Stimulated activated CD8-positive, alpha-beta memory T cell treated with anti-CD3 and anti-CD28 coated beads, Interleukin-7, amount 100 ng/mL, for 24 hours (primary cell): ENCODE data around the gene RAB29.
A peak's percentile ranks its signal among the peaks of the same experiment; 100 is the strongest.
"Not testable (repeated sequence)": the region's sequence is repeated elsewhere in the genome, so short reads cannot be mapped to it uniquely, and the experiment has no call there.

Experiments
- DNase-seq: peaks from one replicate; pipeline ENCODE4 v3.0.0-alpha.2; 2020; ENCODE audit warnings: low read depth

Gene RAB29, protein sequence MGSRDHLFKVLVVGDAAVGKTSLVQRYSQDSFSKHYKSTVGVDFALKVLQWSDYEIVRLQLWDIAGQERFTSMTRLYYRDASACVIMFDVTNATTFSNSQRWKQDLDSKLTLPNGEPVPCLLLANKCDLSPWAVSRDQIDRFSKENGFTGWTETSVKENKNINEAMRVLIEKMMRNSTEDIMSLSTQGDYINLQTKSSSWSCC

DNA sequence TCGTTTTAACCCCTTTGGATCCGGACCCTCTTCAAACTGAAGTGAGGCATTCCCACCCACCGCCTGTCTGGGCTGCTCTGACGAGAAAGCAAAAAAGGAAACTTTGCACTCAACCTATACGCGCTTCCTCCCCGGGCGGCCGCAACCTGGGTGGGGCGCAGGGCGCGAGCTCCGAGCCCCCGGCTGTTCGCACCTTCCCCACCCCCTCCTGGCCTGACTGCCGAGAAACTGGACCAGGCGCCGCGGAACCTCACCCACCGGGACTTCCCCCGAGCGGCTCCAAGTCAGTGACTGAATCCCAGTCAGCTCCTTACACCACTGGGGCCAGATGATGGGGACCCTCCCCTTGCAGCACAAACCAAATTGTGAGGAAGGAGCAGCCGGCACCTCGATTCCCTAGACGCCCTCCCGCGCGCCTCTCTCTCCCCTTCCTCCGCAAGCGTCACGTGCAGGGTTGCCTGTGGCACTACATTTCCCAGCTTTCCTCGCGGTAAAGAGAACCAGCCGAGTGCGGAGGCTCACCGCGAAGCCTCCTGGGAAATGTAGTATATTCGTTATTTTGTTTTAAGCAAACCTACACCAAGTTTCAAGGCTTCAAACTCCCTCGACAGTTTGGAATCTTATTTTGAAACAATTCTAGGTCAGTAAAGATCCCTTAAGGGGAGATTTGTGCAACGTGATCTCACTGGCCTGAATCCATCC, at the start of gene RAB29:
Gene RAB29, minus strand, starts transcription at position 468 of the 702 bp plus-strand sequence. CDS start 526 bp downstream, outside the sequence.
- DNase-seq = peak; percentile 60

DNA sequence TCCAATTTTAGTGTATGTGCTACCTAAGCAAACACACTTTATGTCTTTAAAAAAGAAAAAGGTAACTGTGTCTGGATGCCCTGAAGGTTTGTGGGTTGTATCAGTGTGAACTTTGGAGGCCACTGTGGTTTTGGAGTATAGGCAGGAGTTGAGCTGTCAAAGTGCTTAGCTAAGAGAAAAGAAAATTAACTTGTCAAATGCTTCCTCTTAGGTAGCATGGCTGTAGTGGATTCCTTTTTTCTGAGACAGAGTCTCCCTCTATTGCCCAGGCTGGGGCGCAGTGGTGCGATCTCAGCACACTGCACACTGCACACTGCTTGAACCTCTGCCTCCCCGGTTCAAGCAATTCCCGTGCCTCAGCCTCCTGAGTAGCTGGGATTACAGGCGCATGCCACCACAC, 48.9 kb upstream of the RAB29 start:
- no peak for DNase-seq

DNA sequence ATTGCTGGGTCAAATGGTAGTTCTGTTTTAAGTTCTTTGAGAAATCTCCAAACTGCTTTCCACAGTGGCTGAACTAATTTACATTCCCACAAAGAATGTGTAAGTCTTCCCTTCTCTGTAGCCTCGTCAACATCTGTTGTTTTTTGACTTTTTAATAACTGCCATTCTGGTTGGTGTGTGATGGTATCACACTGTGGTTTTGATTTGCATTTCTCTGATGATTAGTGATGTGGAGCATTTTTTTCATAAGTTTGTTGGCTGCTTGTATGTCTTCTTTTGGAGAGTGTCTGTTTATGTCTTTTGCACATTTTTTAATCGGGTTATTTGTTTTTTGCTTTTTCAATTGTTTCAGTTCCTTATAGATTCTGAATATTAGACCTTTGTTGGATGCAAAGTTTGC, 48.0 kb upstream of the RAB29 start:
- DNase-seq = not testable (repeated sequence)

DNA sequence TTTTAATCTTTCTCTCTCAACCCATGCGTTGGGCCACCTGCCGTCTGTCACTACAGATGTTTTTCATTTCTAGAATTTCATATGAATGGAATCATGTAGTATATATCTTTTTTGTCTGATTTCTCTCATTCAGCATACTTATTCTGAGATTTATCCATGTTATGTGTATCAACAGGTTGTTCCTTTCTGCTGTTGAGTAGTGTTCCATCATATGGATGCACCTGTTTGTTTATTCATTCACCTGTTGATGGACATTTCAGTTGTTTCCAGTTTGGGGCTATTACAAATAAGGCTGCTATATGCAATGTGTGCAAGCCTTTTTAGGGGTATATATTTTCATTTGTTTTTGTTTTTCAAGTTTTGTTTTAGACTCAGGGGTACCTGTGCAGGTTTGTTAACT, 47.1 kb upstream of the RAB29 start:
- DNase-seq = no peak

DNA sequence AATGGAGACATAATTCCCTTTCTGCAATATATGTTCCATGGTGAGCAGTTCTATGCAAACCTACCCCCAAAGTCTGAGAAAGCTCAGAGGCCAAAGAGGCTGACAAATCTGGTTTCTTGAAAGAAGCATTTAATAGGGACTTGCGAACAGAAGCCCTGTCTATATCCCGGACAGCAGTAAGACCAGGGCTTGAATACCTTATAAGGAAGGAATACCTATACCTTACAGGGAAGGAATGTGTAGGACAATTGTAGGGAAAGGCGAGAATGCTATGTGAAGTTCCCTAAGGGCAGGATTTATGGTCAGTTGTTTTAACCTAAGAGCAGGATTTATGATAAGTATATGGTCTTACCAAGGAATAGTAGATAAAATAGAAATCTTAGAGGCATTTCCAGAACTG, 42.7 kb upstream of the RAB29 start:
- no peak for DNase-seq

DNA sequence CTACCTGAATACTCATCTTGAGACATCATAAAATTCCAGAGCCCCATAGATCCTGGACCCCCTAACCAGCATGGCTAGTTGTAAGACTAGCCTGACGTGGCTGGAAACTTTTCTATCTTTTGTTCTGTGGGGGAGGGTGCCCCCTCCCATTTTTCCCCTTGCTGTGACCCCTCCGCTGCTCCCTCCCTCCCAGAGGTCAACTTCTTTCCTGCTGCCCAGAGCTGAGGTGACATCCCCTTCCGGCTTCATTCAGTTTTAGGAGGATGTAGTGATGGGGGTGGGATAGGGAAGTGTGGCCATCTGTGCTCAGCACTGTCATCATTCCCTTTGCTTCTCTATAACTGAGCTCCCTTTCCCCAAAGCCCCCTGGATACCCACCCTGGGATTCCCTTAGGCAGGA, 42.1 kb upstream of the RAB29 start:
- no peak for DNase-seq

DNA sequence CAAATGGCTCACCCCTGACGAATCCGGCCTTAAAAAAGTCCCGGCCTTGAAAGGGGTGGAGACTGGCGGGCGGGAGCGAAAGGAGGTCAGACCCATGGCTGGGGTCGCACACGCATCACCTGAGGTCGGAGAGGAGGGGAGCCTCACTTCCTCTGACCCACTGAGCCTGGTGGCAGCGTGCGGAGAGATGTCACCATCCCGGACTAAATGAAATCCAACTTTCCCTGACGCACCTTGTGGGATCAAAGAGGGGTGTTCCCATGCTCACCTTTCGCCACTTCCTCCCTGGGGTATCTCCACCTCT, 38.4 kb upstream of the RAB29 start:
- DNase-seq = no peak

DNA sequence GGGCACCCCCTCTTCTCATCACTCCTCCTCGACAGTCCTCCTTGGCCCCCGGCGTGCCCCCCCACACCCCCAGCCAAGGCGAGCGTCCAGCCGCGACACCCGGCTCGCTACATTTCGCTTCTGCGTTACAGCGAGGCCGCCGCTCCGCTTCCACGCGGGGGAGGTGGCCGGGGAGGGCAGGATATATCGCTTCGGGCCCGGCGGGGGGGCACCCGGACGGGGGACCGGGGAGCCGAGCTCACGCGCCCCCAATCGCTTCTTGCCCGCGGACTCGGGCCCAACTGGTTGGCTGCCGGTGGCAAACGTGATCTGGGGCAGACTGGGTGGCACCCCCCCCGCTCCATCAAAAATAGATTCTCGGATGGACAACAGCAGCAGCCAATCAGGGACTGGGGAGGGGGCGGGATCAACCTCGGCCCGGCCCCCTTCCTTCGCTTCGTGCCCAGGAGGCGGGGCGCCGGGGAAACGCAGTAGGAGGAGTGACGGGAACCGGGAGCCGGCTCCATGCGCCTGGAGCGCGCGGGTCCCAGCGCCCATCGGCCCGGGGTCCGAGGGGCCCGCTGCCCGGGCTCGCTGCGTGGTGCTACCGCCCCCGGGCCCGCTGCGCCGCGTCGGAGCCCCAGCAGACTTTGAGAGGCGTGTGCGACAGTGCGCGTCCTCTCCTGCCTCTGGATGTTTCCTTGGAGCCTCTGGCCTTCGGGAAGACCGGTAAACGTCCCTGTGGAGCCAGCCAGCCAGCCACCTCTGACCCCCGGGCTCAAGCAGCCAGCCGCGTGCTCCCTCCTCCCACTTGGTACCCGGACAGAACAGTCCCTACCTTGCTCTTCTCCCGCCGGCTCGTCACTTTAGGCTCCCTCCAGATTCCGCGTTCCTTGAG, 37.8 kb upstream of the RAB29 start, which contains the start of gene SLC41A1:
Gene SLC41A1, minus strand, starts transcription at position 321 of the 877 bp plus-strand sequence. CDS start 2,757 bp downstream, outside the sequence.
- DNase-seq = peak; percentile 81

DNA sequence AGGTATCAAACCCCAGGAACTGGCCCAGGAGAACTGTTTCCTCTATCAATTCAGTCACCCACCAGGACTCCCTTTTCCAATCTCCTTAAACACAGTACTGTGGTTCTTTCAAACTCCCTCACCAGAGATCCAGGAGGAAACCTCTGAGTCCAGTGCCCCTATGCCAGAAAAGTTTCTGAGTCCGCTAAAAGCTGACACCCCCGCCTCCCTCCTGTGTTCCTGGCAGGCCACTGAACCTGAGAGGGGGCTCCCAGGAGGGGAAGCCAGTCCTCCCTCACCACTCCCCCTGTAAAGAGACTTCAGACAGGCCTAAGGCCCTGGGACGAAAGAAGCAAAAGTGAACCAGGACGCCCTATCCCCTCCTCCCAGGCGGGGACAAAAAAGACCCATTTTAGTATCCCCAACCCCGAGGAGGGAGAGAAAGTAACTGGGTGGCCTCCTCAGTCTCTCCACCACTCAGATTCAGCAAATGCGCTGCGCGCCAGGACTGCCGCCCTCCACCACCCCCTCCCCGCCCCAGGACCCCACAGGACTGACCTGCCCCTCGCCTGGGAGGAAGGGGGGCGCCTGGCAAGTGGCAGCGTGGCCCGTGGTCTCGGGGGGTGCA, 37.1 kb upstream of the RAB29 start:
- no peak for DNase-seq

DNA sequence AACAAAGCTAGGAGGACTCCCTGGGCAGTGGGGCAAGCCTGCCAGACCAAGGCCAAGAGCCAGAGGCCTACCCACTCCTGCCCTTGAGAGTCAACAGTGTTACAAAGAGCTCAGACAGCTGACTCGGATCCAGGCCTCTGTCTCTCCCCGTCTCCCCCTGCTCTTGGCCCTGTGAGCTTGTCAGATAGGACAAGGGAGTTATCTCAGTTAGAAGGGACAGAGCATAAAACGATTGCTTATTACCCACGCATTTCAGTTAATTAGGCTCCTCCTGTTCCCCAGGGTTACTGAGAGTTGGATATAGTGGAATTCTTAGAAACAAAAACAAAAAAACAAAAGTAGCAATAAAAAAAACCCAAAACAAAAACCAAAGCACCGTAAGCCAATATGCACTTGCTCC, 36.4 kb upstream of the RAB29 start:
- no peak for DNase-seq

DNA sequence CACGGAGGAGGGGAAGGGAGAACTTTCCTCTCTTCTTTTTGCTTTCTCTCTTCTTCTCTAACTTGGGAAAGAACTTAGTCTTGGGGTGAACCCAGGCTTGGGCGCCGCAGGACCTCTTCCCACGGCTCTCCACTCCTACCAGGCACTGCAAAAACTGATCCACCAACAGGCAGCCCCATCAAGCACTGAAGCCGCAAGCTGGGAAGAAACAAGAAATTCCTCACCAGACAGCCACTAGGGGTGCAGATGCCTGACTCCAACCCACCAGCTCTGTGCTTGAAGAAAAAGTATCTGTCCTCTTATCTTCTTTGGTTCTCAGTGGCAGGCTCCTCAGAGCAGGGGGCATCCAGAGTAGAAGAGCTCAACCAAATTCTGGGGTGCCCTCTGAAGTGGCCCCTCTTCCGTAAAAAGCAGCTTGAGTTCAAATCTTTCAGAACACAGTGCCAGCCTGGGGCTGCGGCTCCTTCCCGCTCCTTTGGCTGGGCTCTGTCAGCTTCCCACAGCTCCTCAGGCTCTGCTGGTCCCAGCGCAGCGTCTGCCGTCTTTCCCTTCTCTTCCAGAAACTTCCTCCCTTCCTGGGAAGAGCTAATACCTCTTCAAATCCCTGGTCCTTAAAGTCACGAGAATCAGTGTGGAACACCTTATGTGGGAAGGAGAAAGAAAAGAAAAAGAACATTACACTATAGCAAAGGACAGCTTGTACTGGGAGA, 35.3 kb upstream of the RAB29 start:
- DNase-seq = no peak

DNA sequence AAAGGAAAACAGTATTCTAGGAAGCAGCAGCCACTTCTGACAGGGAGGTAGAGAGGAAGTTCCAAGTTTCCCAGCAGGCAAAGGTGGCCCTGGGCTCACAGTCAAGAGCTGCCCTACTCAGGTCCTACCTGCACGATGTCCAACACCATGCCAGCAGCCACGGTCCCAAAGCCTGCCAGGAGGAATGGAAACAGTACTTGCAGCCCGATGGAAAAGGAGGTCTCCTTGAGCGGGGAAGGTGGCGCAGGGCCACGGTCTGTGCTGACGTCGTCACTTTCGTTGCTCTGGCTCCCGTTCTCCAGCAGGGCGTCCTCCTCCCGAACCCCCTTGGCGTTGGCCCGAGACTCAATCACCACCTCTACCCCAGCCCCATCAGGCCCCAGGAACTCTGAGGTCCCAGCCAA, 34.7 kb upstream of the RAB29 start:
- DNase-seq = no peak

DNA sequence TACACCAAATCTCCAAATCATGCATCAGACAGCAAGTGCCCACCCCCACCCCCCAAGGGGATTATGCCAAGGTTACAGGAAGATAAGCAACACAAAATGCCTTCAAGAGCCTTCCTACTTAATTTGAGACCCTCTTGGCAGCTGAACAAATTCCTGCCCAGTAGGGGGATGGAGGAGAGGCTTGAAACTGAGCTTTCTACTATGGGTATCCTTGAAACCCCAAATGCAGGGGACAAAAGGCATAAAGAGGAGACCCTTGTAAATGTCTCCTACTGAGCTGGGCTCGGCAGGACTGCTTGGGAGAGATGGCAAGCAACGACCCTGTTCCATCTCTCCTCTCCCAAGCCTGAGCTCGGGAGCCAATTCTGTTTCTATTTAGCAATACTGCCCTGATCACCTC, 34.2 kb upstream of the RAB29 start:
- no peak for DNase-seq

DNA sequence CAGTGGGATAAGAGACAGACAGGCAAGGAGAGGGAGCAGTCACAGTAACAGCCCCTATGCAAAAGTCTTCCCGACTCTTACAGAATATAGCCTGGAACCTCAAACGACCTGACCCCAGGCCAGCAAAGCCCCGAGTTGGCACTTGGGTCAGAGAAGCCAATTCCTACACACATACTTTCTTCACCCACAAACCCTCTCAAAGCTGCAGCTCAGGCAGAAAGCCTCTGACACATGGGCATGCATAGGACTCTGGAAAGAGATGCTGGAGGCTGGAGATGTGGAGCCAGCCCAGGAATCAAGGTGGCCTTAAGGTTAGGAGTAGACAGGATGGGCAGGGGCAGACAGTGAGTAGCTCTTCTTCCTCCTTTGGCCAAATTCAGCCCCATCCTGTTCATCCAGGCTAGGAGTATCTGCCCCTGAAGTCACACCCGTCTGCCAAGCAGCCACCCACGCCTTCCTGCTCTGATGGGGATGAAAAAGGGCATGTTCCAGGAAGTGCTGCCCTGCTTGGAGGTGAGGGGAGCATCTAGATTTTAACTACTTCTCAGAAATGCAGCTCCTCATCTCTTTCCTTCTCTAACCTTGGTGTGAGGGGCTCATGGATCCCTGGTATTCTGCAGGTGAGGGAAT, 29.9 kb upstream of the RAB29 start:
- DNase-seq = no peak

DNA sequence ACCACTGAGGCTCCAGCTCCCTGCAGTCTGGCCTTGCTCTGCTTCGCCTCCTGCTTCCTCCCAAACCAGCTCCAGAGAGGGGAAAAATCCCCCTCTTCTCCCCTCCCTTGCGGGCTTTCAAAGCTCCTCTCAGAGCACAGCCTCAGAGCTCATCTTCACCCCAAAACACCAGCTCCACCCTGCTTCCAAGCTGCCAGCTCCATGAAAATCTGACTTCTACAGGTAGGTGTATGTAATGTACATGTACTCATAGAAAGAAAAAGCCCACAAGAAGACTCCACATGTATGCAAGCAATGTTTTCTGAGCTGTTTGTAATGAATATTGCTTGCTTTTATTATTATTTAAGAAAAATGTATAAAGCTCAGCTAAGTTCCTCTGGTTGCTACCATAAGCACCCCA, 29.3 kb upstream of the RAB29 start:
- DNase-seq = no peak

DNA sequence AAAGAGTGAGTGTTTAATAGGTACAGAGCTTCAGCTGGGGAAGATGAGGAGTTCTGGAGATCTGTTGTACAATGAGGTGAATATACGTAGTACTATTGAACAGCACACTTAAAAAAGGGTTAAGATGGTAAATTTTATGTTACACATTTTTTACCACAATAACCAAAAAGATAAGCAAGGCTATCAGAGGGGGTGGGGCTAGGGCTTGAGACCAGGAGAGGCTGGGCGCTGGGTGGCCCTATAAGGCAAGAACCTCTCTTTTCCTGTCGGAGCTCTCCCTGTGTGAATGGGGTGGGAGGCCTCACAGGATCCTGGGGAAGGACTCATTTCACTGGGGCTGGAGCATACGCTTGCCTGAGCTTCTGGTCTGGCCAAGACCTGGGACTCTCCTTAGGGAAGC, 28.7 kb upstream of the RAB29 start:
- DNase-seq = no peak

DNA sequence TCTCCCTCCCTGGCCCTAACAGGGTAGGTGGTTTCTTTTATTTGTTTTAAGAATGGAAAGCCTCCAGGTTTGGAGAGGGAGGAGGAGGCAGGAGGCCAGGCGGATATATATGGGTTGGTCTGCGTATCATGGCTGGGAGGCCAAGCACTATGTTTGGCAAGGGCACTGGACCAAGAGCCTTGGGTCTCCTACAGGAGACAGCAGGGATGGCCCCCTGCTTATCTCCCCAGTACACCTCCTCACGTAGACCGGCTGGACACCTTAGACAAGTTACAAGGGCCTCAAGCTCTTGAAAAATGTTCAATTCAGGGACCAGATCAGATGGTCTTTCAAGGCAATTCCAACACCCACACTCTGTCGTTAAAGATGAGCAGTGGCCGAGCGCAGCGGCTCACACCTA, 26.8 kb upstream of the RAB29 start:
- DNase-seq = no peak

DNA sequence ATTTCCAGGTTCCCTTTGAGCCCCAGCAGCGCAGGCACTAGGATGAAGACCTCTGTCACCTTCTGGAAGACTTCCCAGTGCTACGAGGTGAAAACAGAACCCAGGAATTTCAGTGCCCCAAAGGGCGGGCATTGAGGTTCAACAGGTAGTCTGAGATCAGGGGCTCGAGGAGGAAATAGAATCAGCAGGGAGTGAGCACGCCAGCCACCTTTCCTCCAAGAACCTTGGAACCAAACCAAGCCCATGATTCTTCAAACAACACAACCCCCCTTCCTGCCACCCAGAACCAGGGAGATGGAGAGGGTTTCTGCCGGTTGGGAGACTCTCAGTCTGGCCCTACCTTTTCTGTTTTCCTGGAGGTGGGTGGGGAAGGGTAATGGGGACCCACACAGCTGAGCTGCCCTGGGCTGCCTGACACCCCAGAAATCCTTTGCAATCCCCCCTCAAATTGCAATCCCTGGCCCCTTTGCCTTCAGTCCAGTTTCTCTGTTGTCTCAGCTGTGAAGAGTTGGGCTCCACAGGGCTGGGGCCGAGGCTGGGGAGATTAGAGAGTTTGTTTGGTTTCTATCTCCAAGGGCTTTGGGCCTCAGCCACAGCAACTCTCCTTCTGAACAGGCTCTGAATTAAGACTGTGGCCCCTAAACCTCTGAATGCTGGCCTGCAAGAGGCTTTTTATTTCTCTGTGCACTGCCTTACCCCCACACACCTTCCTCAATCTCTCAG, 25.9 kb upstream of the RAB29 start:
- no peak for DNase-seq

DNA sequence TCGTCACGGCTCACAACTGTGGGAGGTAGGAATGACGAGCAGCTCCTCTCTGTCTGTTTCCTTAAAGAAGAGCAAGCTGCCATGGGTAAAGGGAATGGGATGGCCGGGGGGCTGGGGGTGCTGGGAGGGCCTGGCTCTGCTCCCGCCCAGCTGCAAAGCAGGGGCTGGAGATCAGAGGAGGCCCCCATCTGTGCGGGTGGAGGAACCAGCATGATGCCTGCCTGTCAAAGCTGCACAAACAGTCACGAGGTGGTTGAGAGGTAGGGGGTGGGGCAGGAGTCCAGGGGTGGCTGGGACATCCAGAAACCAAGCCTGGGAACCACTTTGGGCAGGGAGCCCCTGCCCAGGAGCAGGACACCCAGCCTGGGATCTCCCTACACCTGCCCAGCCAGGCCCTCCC, 25.1 kb upstream of the RAB29 start:
- DNase-seq = no peak

DNA sequence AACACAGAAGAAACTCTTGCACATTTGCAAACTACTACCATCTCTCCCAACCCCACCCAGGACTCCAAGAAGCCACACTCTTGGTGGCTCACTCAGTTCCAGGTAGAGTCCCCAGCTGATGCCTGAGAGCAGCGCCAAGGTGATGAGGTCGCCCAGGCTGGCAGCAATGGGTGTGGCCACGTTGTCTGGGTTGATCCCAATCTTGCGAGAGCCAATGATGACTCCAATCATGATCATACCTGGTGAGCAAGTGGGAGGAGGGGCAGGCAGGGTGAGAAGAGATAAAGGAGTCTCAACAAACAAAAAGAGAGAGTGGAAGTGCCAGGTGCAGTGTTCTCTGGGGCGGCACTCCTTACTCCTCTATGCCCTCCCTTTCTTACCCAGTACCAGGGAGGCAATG, 23.3 kb upstream of the RAB29 start:
- no peak for DNase-seq

DNA sequence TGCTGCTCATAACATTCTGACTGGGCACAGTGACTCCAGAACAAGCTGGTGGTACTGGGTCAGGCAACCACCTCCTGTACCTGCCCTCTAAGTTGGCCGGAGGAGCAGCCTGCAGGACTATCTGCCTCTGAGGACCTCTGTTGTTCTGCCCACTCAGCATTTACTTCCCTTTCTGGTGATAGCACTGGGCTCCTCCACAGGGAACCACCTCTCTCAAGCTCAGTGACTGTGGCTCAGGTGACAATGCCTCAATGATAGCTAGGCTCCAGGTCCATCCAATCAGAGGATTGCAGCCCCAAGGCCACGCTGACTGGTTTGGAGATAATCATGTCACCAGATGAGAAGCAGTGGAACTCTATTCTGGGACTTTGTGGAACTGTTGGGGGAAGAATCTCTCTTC, 21.9 kb upstream of the RAB29 start:
- DNase-seq = no peak
